HK-2 (cell line): ENCODE data around the gene COLEC11.
A peak's percentile ranks its signal among the peaks of the same experiment; 100 is the strongest.
"Not testable (repeated sequence)": the region's sequence is repeated elsewhere in the genome, so short reads cannot be mapped to it uniquely, and the experiment has no call there.

Source experiments
- DNase-seq: peaks from one replicate; pipeline ENCODE4 v3.0.0-alpha.2; 2018; ENCODE audit not compliant: unreplicated experiment

The COLEC11 gene

DNA sequence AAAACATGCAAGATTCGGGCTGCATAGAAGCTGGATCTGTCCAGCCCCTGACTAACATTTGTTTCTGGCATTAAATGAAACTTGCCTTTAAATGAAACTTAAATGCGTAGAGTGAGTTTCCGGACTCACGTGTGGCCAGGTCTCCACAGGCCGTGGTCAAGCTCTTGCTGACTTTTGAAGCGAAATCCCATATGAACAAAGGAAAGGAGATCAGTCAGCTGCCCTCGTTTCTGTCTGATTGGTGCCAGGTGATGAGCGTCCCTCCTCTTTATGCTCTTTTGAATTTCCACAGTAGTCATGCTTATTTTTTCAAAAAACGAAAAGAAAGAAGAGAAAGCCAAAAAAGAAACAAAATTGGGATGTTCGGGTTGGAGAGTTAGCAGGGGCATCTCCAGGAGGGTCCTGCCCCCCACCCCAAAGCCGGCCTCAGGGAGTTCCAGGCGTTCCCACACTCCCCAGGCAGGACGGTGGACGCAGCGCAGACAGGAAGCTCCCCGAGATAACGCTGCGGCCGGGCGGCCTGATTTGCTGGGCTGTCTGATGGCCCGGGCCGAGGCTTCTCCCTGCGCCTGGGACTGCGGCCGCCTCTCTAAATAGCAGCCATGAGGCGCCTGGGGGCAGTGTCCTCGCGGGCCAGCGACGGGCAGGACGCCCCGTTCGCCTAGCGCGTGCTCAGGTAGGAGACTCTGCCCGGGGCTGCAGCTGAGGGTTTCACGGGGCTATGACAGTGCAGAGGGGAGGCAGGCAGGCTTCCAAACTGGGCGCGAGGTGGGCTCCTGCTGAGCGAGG lies at the start of gene COLEC11:
COLEC11 (plus strand) TSS at position 620 of the 789 bp plus-strand sequence. CDS start 9,229 bp downstream, outside the sequence.
- DNase-seq, result no peak

DNA sequence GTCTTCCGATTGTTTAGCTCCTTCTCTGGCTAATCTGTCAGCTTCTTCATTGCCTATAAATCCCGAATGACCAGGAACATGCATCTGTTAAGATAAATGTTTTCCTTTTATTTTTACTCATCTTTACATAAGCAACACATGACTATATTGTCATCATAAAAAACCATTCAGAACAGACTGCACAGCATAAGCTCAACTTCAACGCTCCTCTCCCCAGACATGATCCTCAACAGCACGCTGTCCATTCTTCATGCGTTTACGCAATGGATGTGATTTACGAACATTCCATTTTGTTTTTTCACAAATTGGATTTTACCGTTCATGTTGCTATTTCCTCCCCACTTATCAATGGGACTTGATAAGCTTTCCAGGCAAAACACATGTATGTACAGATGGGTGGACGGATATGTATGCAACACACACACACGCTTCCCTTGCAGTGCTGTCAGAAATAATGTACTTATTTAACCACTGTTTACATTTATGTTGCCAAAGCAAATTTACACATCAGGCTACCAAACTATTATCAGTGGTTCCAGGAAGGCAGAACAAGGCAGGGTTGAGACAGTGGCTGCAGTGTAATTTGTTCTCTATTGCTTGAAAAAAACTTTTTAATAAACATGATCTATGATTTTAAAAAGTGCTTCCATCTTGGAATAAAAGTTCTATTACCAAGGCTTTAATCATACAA lies 49.0 kb upstream of the COLEC11 start:
- DNase-seq, result no peak

DNA sequence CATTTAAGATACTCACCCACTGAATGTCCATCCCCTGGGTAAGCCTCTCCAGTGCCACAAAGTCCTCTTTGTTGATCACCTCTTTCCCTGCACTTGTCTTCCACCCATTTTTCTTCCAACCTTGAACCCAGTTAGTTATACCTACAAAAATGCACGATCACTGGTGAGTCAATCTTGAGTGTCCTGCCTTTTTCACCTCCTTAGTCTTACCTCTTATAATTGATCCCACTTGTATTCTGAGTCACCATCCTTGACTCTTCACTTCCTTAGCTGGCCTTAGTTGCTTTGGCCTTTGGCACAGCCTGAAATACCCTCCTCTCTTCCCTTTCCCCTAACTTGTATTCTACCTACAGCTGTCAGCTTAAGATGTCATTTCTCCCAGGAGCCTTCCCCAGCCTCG lies 47.0 kb upstream of the COLEC11 start:
- DNase-seq, result no peak

DNA sequence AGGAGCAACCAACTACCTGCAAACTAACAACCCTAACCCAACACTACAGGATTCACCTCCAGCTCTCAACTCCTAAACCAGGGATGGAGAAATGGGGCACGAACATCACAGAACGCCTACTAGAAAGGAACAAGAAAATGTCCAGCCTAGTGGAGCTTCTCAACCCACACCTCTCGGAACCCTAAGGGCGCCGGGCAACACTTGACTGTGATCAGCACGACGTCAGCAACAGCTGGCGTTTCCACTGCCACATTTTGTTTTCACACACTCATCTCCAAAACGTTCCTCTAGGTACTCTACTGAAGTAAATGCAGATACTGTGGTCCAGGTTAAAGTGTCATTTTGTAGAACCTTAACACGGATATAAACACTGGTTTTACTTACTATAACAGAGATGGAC lies 41.0 kb upstream of the COLEC11 start:
- no peak for DNase-seq

DNA sequence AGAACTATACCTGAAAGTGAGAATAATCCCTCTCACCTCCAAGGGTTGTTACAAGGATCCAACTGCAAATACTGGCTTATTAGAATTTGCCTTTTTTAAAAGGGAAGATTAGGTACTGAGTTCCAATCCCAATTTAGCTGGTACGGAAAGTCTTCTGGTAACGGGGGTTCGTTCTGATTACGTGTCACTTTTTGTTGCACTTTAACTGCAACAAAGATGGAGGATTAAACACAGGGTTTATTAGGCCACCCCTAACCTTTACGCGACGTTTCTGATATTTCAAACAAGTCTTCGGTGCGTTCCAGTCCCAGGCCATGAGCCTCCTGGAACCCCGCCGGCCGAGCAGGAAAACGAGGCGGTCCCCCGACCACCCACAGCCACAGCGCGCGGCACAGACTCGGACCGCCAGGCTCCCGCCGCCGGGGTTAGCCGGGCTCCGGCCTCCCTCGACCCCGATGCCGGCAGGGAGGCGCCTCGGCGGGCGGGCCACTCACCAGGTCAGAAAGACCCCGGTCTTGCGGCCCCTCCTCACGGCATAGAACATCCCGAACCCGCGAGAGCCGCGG lies 37.2 kb upstream of the COLEC11 start:
- no peak for DNase-seq

DNA sequence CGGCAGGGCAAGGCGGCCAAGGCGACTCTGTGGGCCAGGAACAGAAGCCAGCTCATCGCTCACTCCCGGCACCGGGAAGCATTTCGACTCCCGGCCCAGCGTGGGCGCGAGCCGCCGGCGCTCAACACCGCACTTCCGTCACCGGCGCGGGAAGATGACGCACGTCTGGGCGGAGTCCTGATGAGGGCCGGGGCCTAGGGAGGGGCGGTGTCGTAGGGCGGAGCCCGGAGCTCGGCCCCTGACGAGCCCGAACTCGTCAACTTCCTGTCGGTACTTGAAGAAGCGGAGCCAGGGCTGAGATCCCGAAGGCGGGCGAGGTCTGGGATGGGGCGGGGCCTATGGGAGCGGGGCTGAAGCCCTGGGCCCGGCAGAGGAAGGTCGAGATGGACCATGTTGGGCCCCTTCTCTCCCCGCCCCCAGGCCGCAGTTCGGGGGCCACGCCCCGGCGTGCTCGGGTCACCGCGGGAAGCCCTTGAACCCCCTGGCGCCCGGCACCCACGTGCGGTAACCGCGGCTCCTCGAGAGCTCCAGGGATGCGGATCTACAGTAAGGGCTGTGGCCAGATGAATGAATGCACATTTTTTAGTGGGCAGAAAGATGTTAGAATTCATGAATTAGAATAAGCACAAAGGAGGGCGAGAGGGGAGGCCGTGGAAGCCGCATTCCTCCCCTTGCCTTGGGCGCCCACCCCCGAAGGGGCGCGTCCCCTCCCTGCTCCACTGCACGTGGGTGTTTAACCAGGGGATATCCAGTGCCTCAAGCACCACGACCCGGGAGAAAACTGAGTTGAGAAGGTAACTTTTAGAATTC lies 36.5 kb upstream of the COLEC11 start, which contains the start of gene RNASEH1:
RNASEH1 (minus strand) TSS at position 129 of the 810 bp plus-strand sequence; CDS start at position 56, 73 bp downstream.
- peak; percentile 99 for DNase-seq

DNA sequence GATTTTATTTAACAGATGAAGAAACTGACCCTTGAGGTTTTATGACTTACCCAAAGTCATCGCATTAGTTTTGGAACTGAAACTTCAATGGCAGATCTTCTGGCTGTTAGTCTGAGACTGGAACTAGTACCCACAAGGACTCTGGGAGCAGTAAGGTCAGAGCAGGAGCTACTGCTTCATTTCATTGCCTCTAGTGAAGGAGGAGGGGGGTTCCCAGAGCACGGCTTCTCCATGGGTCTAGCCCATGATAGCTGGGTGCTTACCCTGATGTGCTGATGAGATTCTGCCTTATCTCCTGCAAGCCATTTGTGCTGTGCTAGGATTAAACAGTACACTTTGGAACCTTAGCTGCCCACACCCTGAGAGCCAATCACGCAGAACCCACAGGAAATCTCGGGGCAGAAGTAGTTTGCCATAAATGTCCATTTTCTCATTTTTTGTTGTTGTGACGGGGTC lies 31.4 kb upstream of the COLEC11 start:
- no peak for DNase-seq

DNA sequence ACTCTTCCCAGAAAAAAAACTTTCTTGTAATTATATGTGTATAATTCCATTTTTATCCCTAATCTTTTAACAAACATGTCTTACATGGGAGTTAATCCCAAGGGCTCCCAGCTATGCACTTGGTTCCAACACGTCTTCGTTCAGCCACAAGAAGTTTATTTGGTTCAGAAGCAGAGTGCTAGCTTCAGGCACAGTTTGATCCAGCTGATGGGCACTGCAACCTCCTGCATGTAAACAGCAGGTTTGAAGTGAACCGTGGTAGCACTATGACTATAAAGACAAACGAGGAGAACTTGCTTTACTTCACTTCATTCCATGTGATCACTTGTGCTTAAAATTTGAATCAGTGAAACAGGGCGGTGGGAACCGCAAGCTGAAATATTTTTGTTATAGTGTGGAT lies 29.8 kb upstream of the COLEC11 start:
- no peak for DNase-seq

DNA sequence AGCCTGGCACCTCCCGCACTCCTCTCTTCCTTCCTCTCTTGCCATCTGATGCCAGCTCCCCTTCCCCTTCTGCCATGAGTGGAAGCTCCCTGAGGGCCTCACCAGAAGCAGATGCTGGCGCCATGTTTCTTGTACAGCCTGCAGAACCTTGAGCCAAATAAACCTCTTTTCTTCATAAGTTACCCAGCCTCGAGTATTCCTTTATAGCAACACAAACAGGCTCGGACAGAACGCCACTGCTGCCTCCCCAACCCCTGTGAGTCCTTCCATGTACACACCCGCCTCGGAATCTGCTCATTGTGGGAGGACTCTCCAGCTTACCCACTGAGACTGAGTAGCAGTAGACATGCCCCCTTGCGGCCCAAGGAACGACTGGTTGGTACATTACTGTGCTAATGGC lies 28.1 kb upstream of the COLEC11 start:
- no peak for DNase-seq

DNA sequence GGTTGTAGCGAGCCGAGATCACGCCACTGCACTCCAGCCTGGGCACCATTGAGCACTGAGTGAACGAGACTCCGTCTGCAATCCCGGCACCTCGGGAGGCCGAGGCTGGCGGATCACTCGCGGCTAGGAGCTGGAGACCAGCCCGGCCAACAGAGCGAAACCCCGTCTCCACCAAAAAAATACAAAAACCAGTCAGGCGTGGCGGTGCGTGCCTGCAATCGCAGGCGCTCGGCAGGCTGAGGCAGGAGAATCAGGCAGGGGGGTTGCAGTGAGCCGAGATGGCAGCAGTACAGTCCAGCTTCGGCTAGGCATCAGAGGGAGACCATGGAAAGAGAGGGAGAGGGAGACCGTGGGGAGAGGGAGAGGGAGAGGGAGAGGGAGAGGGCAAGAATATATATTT lies 25.3 kb upstream of the COLEC11 start:
- DNase-seq, result not testable (repeated sequence)

DNA sequence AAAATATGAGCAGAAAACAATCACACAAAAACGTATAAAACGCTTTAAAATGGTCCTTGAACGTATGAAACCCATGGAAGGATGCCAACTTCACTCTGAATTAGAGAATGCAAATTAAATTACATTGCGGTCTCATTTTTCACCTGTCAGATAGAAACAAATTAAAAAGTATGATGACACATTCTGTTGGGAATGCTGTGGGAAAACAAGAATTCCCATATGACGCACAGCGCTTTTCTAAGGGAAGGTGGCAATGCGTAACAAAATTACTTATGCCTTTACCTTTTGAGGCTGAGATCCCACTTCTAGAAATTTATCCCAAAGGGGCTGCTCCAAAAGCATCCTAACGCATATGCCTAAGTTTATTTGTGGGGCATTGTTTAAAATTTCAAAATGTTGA lies 23.6 kb upstream of the COLEC11 start:
- no peak for DNase-seq

DNA sequence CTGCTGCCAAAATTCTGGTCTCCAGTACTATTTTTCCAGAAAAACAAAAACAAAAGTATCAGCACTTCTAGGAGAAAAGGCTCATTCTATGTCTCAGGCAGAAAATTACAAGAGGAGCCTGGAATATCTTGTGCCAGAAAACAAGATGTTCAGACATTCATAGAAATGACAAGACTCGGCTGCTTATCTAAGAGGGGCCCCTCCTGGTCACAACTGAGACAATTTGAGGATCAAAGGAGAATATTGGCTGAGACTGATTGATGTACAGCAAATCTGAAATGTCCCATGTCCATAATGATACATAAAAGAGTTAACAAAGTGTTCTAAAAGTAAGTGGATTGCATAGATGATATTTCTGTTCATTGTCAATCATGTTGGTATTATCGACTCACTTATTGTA lies 22.3 kb upstream of the COLEC11 start:
- no peak for DNase-seq

DNA sequence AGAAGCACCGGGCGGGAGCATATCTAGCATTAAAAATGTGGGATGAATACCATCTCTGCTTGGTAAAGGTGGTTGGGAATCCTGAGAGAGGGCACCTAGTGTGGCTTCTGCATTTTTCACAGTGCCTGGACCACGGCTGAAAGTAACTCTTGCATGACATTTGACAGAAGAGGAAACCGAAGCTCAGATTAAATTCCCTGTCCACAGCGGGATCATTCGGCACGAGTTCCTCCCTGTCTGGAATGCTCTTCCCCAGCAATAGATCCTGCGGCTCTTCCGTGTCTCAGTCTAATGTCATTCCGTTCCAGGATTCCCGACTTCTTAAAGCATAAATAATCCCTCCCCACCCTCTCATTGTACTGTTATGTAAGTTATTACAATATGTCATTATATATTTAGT lies 20.8 kb upstream of the COLEC11 start:
- DNase-seq, result no peak

DNA sequence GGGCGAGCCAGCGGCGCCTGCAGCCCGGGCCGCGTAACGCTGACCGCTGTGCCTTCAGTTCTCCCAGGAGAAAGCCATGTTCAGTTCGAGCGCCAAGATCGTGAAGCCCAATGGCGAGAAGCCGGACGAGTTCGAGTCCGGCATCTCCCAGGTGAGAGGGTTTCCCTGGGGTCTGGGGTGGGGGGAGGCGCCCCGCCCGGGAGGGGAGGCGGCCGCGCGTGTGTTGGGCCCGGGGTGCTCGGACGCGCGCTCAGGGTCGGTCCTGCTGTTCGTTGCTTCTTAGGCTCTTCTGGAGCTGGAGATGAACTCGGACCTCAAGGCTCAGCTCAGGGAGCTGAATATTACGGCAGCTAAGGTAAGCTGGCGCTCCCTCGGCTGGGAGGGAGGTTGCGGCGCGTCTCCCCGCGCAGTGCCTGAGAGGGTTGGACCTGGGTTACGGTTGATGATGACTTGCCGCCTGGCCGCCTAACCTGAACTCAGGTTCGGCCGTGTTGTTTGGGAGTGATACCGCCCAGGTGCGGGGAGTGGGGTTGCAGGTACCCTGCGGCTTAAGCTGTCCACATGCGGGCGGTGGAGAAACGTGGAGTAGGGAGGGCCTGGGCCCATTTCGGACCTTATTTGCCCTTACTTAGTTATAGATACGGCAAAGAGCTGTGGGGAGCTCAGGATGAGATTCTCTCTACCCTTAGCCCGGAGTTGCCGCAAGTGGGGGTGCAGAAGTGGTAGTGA lies 19.2 kb upstream of the COLEC11 start:
- peak; percentile 27 for DNase-seq

DNA sequence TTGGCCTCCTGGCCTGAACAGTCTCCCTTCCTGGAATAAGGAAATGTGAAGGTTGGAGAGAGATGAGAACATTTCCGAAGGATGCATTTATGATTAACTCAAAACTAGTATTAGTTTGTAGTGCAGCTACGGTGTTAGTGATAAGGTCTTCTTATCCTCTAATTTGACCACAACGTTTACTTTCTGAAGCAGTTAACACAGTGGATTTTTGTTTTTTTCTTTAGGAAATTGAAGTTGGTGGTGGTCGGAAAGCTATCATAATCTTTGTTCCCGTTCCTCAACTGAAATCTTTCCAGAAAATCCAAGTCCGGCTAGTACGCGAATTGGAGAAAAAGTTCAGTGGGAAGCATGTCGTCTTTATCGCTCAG lies 18.7 kb upstream of the COLEC11 start:
- DNase-seq, result not testable (repeated sequence)

DNA sequence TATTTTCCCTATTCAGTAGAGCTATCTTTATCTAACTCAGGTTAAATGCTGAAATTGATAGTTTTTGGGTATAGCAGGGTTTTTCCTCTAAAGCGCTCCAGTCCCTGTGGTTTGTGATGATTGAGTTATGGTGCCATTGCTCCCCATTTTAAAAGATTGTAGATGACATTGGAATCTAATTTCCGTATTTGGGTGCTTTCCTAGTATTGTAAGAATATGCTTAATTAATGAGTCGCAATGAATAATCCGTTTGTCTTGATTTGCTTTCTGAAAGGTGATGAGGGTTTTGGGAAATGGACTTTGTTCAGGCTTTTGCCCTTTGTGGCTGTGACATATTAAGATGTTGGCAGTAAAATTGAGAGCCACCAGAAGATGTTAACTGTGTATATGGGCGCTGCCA lies 15.9 kb upstream of the COLEC11 start:
- no peak for DNase-seq

DNA sequence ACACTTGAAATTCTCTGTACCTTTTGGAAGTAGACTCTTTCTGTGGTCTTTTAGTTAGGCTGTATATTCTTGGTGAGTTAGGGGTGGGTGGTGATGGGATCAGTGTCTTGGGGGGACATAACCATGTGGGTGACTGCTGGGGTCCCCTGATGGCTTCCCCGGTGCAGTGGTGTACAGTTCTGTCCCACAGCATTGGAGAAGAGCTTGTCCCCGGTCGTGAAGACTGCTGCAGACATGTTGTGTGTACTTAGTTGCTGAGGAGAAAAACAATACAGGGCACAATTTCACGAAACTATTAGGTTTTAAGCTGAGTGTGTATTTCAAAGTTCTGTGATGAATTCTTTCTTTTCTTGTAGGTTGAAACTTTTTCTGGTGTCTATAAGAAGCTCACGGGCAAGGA lies 14.5 kb upstream of the COLEC11 start:
- no peak for DNase-seq

DNA sequence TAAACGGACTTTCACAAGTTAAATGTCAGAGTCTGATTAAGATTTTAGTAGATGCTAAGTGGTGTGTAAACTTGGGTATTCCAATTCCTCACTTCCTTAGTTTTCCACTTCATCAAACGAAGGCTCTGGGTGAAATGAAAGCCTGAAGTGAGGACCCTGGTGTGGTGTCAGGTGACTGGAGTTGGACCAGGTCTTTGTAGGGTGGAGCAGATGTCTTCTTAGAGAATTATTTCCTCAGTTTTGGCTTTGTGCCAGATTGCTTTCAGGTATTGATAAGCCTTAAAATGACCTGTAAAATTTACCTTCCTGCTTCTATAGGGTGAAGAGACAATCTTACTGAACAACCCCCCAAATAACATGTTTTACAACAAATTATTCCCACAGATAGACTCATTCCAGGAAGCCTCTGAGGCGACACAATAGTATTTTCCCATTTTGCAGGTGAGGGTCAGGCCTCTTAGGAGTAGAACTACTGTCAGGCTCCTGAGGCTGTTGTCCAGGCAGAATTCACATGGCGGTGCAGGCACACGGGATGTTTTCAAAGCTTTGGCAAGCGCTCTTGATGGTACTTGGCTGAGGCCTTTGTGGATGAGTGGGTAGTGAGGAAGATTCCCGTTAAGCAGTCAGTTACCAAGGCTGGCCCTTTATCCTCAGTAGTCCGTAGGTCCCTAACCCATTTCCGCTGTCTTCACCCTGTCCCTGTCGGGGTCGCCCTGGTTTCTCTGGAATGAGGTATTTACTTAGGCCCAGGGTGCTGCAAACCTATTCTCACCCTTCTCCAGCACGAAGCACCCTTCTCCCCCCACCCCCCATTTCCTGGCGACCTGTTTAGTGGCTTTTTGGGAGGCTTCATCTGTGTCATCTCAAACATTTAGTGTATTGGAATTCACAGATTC lies 13.3 kb upstream of the COLEC11 start:
- DNase-seq, result peak; percentile 21

DNA sequence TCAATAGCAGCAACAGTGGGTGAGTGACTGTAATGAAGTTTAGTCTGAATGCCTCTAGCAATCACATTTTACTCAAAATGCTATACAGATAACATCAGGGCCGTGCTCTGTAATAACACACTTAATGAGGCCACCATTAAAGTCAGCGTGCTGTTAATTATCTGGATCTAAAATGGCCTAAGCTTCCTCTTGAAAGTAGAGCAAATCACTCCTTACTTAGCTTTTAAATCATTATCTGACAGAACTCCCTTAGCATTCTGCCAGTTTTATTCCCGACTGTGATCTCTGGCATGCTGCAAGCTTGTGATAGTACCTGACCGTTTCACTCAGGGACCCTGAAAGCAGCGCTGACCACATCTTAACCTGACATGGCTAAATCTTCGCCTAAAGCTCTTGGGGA lies 10.8 kb upstream of the COLEC11 start:
- DNase-seq, result no peak

DNA sequence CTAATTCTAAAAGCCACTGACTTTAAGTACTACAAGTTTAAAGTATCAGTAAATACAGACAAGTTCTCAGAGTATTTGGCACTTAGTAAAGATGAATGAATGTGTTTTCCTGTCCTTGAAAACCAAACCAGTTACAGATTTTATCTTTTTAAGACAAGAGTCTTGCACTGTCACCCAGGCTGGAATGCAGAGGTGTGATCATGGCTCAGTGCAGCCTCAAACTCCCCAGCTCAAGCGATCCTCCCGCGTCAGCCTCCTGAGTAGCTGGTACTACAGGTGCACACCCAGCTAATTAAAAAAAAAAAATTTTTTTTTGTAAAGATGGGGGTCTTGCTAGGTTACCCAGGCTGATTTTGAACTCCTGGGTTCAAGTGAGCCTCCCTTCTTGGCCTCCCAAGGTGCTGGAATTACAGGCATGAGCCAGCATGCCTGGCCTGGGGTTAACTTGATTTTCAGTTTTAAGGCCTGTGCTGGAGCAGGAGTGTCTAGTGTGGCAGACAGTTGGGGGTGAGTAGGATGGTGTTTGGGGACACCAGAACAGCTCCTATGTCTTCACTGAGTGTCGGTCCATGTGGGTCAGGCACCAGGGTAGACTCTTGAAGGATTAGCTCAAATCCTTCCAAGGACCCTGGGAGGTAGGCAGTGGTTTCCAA lies 10.2 kb upstream of the COLEC11 start:
- no peak for DNase-seq
